ENCODE measurements around the gene ZNF283.

ZNF283 gene

GRCh38 chr19:43826787-43827754 lies at the start of gene ZNF283:
TSS of gene ZNF283 (plus strand) at chr19:43827321. CDS start at chr19:43833505, 6,184 bp downstream.
- in situ Hi-C loops (cut with MboI; ENCODE audit: low sequenced_read_pairs): no loop called here

- in situ Hi-C loops (cut with MboI; ENCODE audit: low sequenced_read_pairs): loop anchor here (25.0 kb wide), 1 partner anchor 316 kb away; the partner anchor contains the start of gene LYPD3
These were observed 48.5 kb upstream of the ZNF283 start for GRCh38 chr19:43778651-43779050.

GRCh38 chr19:43779147-43779819 lies 47.8 kb upstream of the ZNF283 start:
- in situ Hi-C loops (cut with MboI; ENCODE audit: low sequenced_read_pairs): loop anchor here (25.0 kb wide), 1 partner anchor 317 kb away; the partner anchor contains the start of gene LYPD3

GRCh38 chr19:43779820-43780219 lies 47.3 kb upstream of the ZNF283 start:
- in situ Hi-C loops (cut with MboI; ENCODE audit: low sequenced_read_pairs): loop anchor here (5.0 to 25.0 kb wide), 2 partner anchors 33 to 318 kb away; partner anchors contain the start of gene LYPD3

GRCh38 chr19:43780706-43781525 lies 46.2 kb upstream of the ZNF283 start, which contains the start of gene KCNN4:
TSS of gene KCNN4 (minus strand) at chr19:43780973. CDS start at chr19:43780861, 112 bp downstream.
- in situ Hi-C loops (cut with MboI; ENCODE audit: low sequenced_read_pairs): loop anchor here (5.0 to 25.0 kb wide), 2 partner anchors 34 to 319 kb away; partner anchors contain the start of gene LYPD3

- in situ Hi-C loops (cut with MboI; ENCODE audit: low sequenced_read_pairs): loop anchor here (5.0 to 25.0 kb wide), 2 partner anchors 34 to 319 kb away; partner anchors contain the start of gene LYPD3
These were observed 45.4 kb upstream of the ZNF283 start for GRCh38 chr19:43781630-43782310.

GRCh38 chr19:43782311-43782660 lies 44.8 kb upstream of the ZNF283 start:
- in situ Hi-C loops (cut with MboI; ENCODE audit: low sequenced_read_pairs): loop anchor here (5.0 to 25.0 kb wide), 2 partner anchors 35 to 320 kb away; partner anchors contain the start of gene LYPD3

GRCh38 chr19:43782689-43783231 lies 44.4 kb upstream of the ZNF283 start:
- in situ Hi-C loops (cut with MboI; ENCODE audit: low sequenced_read_pairs): loop anchor here (5.0 to 25.0 kb wide), 2 partner anchors 35 to 320 kb away; partner anchors contain the start of gene LYPD3

- in situ Hi-C loops (cut with MboI; ENCODE audit: low sequenced_read_pairs): loop anchor here (5.0 to 25.0 kb wide), 2 partner anchors 36 to 321 kb away; partner anchors contain the start of gene LYPD3
These were observed 43.5 kb upstream of the ZNF283 start for GRCh38 chr19:43783636-43784035.

- in situ Hi-C loops (cut with MboI; ENCODE audit: low sequenced_read_pairs): loop anchor here (5.0 to 25.0 kb wide), 2 partner anchors 37 to 322 kb away; partner anchors contain the start of gene LYPD3
These were observed 42.7 kb upstream of the ZNF283 start for GRCh38 chr19:43784241-43784980.

- in situ Hi-C loops (cut with MboI; ENCODE audit: low sequenced_read_pairs): loop anchor here (5.0 to 25.0 kb wide), 2 partner anchors 38 to 323 kb away; partner anchors contain the start of gene LYPD3
These were observed 41.9 kb upstream of the ZNF283 start for GRCh38 chr19:43784981-43785808.

GRCh38 chr19:43786665-43787064 lies 40.5 kb upstream of the ZNF283 start:
- in situ Hi-C loops (cut with MboI; ENCODE audit: low sequenced_read_pairs): loop anchor here (25.0 kb wide), 1 partner anchor 324 kb away; the partner anchor contains the start of gene LYPD3

GRCh38 chr19:43789029-43789428 lies 38.1 kb upstream of the ZNF283 start:
- in situ Hi-C loops (cut with MboI; ENCODE audit: low sequenced_read_pairs): loop anchor here (25.0 kb wide), 1 partner anchor 327 kb away; the partner anchor contains the start of gene LYPD3

- in situ Hi-C loops (cut with MboI; ENCODE audit: low sequenced_read_pairs): loop anchor here (25.0 kb wide), 1 partner anchor 328 kb away; the partner anchor contains the start of gene LYPD3
These were observed 36.5 kb upstream of the ZNF283 start for GRCh38 chr19:43790587-43790986.

GRCh38 chr19:43797118-43797517 lies 30.0 kb upstream of the ZNF283 start:
- in situ Hi-C loops (cut with MboI; ENCODE audit: low sequenced_read_pairs): loop anchor here (25.0 kb wide), 1 partner anchor 335 kb away; the partner anchor contains the start of gene LYPD3

- in situ Hi-C loops (cut with MboI; ENCODE audit: low sequenced_read_pairs): loop anchor here (25.0 kb wide), 1 partner anchor 335 kb away; the partner anchor contains the start of gene LYPD3
These were observed 29.6 kb upstream of the ZNF283 start for GRCh38 chr19:43797556-43797955.

- in situ Hi-C loops (cut with MboI; ENCODE audit: low sequenced_read_pairs): loop anchor here (25.0 kb wide), 1 partner anchor 336 kb away; the partner anchor contains the start of gene LYPD3
These were observed 29.0 kb upstream of the ZNF283 start for GRCh38 chr19:43798026-43798545.
